ENCODE measurements around the gene NRROS.

The NRROS gene

GRCh38 chr3:196650740-196651311, 11.3 kb downstream of the NRROS start:
- Histone ChIP-seq H3K4me1 (ENCODE audit: insufficient read depth, insufficient read length) (peaks cover 9% of the 10 kb centered on the region), H3K9ac (ENCODE audit: insufficient read length, low read depth) (no peak overlapping the region), H3K27me3 (ENCODE audit: insufficient read depth, insufficient read length) (no peaks in the 10 kb centered on the region), H3K4me3 (ENCODE audit: insufficient read length, low read depth) (no peak overlapping the region), H3K36me3 (ENCODE audit: insufficient read depth, insufficient read length, low read length) (no peaks in the 10 kb centered on the region), H3K9me3 (ENCODE audit: insufficient read depth, low read length) (no peaks in the 10 kb centered on the region)
- TF ChIP-seq YY1 (IDR thresholded peaks at IDR 0.05; ENCODE audit: insufficient read depth, insufficient read length) (no peak), SUZ12 (IDR thresholded peaks at IDR 0.05; ENCODE audit: extremely low read depth, insufficient read depth, insufficient read length) (no peak), ZNF274 (IDR thresholded peaks at IDR 0.05; ENCODE audit: low read depth, low read length) (no peak)
- DNase-seq (ENCODE audit: low read depth, low spot score): no peak

- Histone ChIP-seq H3K9me3 (ENCODE audit: insufficient read depth, low read length) (no peaks in the 10 kb centered on the region), H3K27me3 (ENCODE audit: insufficient read depth, insufficient read length) (no peaks in the 10 kb centered on the region), H3K36me3 (ENCODE audit: insufficient read depth, insufficient read length, low read length) (no peaks in the 10 kb centered on the region), H3K4me1 (ENCODE audit: insufficient read depth, insufficient read length) (peaks cover 3% of the 10 kb centered on the region), H3K4me3 (ENCODE audit: insufficient read length, low read depth) (no peak overlapping the region), H3K9ac (ENCODE audit: insufficient read length, low read depth) (no peak overlapping the region)
- TF ChIP-seq SUZ12 (IDR thresholded peaks at IDR 0.05; ENCODE audit: extremely low read depth, insufficient read depth, insufficient read length) (no peak), YY1 (IDR thresholded peaks at IDR 0.05; ENCODE audit: insufficient read depth, insufficient read length) (no peak), ZNF274 (IDR thresholded peaks at IDR 0.05; ENCODE audit: low read depth, low read length) (no peak)
- no peak for DNase-seq (ENCODE audit: low read depth, low spot score)
These were observed 12.3 kb downstream of the NRROS start for GRCh38 chr3:196651819-196652218.

- Histone ChIP-seq H3K27me3 (ENCODE audit: insufficient read depth, insufficient read length) (no peaks in the 10 kb centered on the region), H3K9me3 (ENCODE audit: insufficient read depth, low read length) (no peaks in the 10 kb centered on the region), H3K4me1 (ENCODE audit: insufficient read depth, insufficient read length) (peaks cover 3% of the 10 kb centered on the region), H3K4me3 (ENCODE audit: insufficient read length, low read depth) (no peak overlapping the region), H3K36me3 (ENCODE audit: insufficient read depth, insufficient read length, low read length) (no peaks in the 10 kb centered on the region), H3K9ac (ENCODE audit: insufficient read length, low read depth) (no peak overlapping the region)
- TF ChIP-seq YY1 (IDR thresholded peaks at IDR 0.05; ENCODE audit: insufficient read depth, insufficient read length): no peak
- TF ChIP-seq ZNF274 (IDR thresholded peaks at IDR 0.05; ENCODE audit: low read depth, low read length): no peak
- TF ChIP-seq SUZ12 (IDR thresholded peaks at IDR 0.05; ENCODE audit: extremely low read depth, insufficient read depth, insufficient read length): no peak
- no peak for DNase-seq (ENCODE audit: low read depth, low spot score)
These were observed 13.7 kb downstream of the NRROS start for GRCh38 chr3:196652961-196653795.

GRCh38 chr3:196654006-196654734, 14.7 kb downstream of the NRROS start:
- TF ChIP-seq YY1 (IDR thresholded peaks at IDR 0.05; ENCODE audit: insufficient read depth, insufficient read length) (no peak), ZNF274 (IDR thresholded peaks at IDR 0.05; ENCODE audit: low read depth, low read length) (no peak), SUZ12 (IDR thresholded peaks at IDR 0.05; ENCODE audit: extremely low read depth, insufficient read depth, insufficient read length) (no peak)
- H3K36me3 ChIP-seq (ENCODE audit: insufficient read depth, insufficient read length, low read length): no peaks in the 10 kb centered on the region
- H3K9ac ChIP-seq (ENCODE audit: insufficient read length, low read depth): no peak overlapping the region
- no peaks in the 10 kb centered on the region for H3K9me3 ChIP-seq (ENCODE audit: insufficient read depth, low read length)
- H3K4me3 ChIP-seq (ENCODE audit: insufficient read length, low read depth): no peak overlapping the region
- no peak for DNase-seq (ENCODE audit: low read depth, low spot score)
- peaks cover under 1% of the 10 kb centered on the region for H3K4me1 ChIP-seq (ENCODE audit: insufficient read depth, insufficient read length)
- H3K27me3 ChIP-seq (ENCODE audit: insufficient read depth, insufficient read length): no peaks in the 10 kb centered on the region

- H3K4me1 ChIP-seq (ENCODE audit: insufficient read depth, insufficient read length): no peaks in the 10 kb centered on the region
- no peaks in the 10 kb centered on the region for H3K36me3 ChIP-seq (ENCODE audit: insufficient read depth, insufficient read length, low read length)
- no peak overlapping the region for H3K9ac ChIP-seq (ENCODE audit: insufficient read length, low read depth)
- H3K9me3 ChIP-seq (ENCODE audit: insufficient read depth, low read length): no peaks in the 10 kb centered on the region
- no peak for TF ChIP-seq YY1 (IDR thresholded peaks at IDR 0.05; ENCODE audit: insufficient read depth, insufficient read length)
- TF ChIP-seq ZNF274 (IDR thresholded peaks at IDR 0.05; ENCODE audit: low read depth, low read length): no peak
- no peak for TF ChIP-seq SUZ12 (IDR thresholded peaks at IDR 0.05; ENCODE audit: extremely low read depth, insufficient read depth, insufficient read length)
- DNase-seq (ENCODE audit: low read depth, low spot score): no peak
- H3K27me3 ChIP-seq (ENCODE audit: insufficient read depth, insufficient read length): no peaks in the 10 kb centered on the region
- H3K4me3 ChIP-seq (ENCODE audit: insufficient read length, low read depth): no peak overlapping the region
These were observed 15.2 kb downstream of the NRROS start for GRCh38 chr3:196654735-196655090.

- H3K4me1 ChIP-seq (ENCODE audit: insufficient read depth, insufficient read length): no peaks in the 10 kb centered on the region
- no peaks in the 10 kb centered on the region for H3K9me3 ChIP-seq (ENCODE audit: insufficient read depth, low read length)
- H3K36me3 ChIP-seq (ENCODE audit: insufficient read depth, insufficient read length, low read length): no peaks in the 10 kb centered on the region
- H3K4me3 ChIP-seq (ENCODE audit: insufficient read length, low read depth): no peak overlapping the region
- H3K27me3 ChIP-seq (ENCODE audit: insufficient read depth, insufficient read length): peaks cover under 1% of the 10 kb centered on the region
- TF ChIP-seq ZNF274 (IDR thresholded peaks at IDR 0.05; ENCODE audit: low read depth, low read length) (no peak), SUZ12 (IDR thresholded peaks at IDR 0.05; ENCODE audit: extremely low read depth, insufficient read depth, insufficient read length) (no peak), YY1 (IDR thresholded peaks at IDR 0.05; ENCODE audit: insufficient read depth, insufficient read length) (no peak)
- no peak overlapping the region for H3K9ac ChIP-seq (ENCODE audit: insufficient read length, low read depth)
- no peak for DNase-seq (ENCODE audit: low read depth, low spot score)
These were observed 16.0 kb downstream of the NRROS start for GRCh38 chr3:196655496-196655895.

GRCh38 chr3:196656213-196656612, 16.7 kb downstream of the NRROS start:
- H3K9me3 ChIP-seq (ENCODE audit: insufficient read depth, low read length): no peaks in the 10 kb centered on the region
- no peak for DNase-seq (ENCODE audit: low read depth, low spot score)
- no peaks in the 10 kb centered on the region for H3K4me1 ChIP-seq (ENCODE audit: insufficient read depth, insufficient read length)
- H3K36me3 ChIP-seq (ENCODE audit: insufficient read depth, insufficient read length, low read length): no peaks in the 10 kb centered on the region
- TF ChIP-seq YY1 (IDR thresholded peaks at IDR 0.05; ENCODE audit: insufficient read depth, insufficient read length) (no peak), ZNF274 (IDR thresholded peaks at IDR 0.05; ENCODE audit: low read depth, low read length) (no peak), SUZ12 (IDR thresholded peaks at IDR 0.05; ENCODE audit: extremely low read depth, insufficient read depth, insufficient read length) (no peak)
- no peak overlapping the region for H3K9ac ChIP-seq (ENCODE audit: insufficient read length, low read depth)
- H3K27me3 ChIP-seq (ENCODE audit: insufficient read depth, insufficient read length): peaks cover 2% of the 10 kb centered on the region
- no peak overlapping the region for H3K4me3 ChIP-seq (ENCODE audit: insufficient read length, low read depth)

Data from NT2/D1 (cell line).